Activated naive CD4-positive, alpha-beta T cell treated with Interleukin-2 at 50 U/mL for 16 hours (primary cell): Measurements from ENCODE around the gene PHRF1.

Source experiments
- DNase-seq: peaks from one replicate; pipeline ENCODE4 v3.0.0-alpha.2; 2020

Gene PHRF1

GRCh38 chr11:575996-576768, at the start of gene PHRF1:
Gene PHRF1, plus strand, starts transcription at chr11:576470. Its CDS starts 5,043 bp downstream, at chr11:581513.
- DNase-seq: peak; percentile 93

- DNase-seq: no peak
These were observed 48.0 kb upstream of the PHRF1 start for GRCh38 chr11:528166-528814.

GRCh38 chr11:528815-529727, 47.2 kb upstream of the PHRF1 start:
- no peak for DNase-seq

- DNase-seq: no peak
These were observed 46.4 kb upstream of the PHRF1 start for GRCh38 chr11:529728-530411.

- no peak for DNase-seq
These were observed 45.1 kb upstream of the PHRF1 start for GRCh38 chr11:530960-531831.

- no peak for DNase-seq
These were observed 44.2 kb upstream of the PHRF1 start for GRCh38 chr11:531919-532526.

- DNase-seq: no peak
These were observed 43.7 kb upstream of the PHRF1 start for GRCh38 chr11:532527-532985.

- DNase-seq: no peak
These were observed 43.2 kb upstream of the PHRF1 start for GRCh38 chr11:532986-533585.

GRCh38 chr11:533586-534395, 42.5 kb upstream of the PHRF1 start:
- no peak for DNase-seq

- peak; percentile 34 for DNase-seq
These were observed 41.7 kb upstream of the PHRF1 start for GRCh38 chr11:534396-535209.

- DNase-seq: no peak
These were observed 41.1 kb upstream of the PHRF1 start for GRCh38 chr11:535210-535518.

GRCh38 chr11:535519-536454, 40.5 kb upstream of the PHRF1 start, which contains the start of gene HRAS:
Gene HRAS, minus strand, starts transcription at chr11:535576.
- DNase-seq: peak; percentile 96

GRCh38 chr11:536841-537621, 39.2 kb upstream of the PHRF1 start, which contains the start of gene LRRC56:
Gene LRRC56, plus strand, starts transcription at chr11:537527. Its CDS starts 3,158 bp downstream, at chr11:540685.
- DNase-seq: peak; percentile 92

- no peak for DNase-seq
These were observed 38.4 kb upstream of the PHRF1 start for GRCh38 chr11:537622-538430.

GRCh38 chr11:538431-539051, 37.7 kb upstream of the PHRF1 start:
- no peak for DNase-seq
